Germinal center (tissue), 1 donor: ENCODE measurements around the gene SLC35B3.
A peak's percentile ranks its signal among the peaks of the same experiment; 100 is the strongest.
"Not testable (repeated sequence)": the region's sequence is repeated elsewhere in the genome, so short reads cannot be mapped to it uniquely, and the experiment has no call there.

Experiments used
- DNase-seq: peaks from one replicate; pipeline ENCODE4 v3.0.0; 2012; ENCODE audit warnings: mixed read lengths, low spot score

The SLC35B3 gene

DNA sequence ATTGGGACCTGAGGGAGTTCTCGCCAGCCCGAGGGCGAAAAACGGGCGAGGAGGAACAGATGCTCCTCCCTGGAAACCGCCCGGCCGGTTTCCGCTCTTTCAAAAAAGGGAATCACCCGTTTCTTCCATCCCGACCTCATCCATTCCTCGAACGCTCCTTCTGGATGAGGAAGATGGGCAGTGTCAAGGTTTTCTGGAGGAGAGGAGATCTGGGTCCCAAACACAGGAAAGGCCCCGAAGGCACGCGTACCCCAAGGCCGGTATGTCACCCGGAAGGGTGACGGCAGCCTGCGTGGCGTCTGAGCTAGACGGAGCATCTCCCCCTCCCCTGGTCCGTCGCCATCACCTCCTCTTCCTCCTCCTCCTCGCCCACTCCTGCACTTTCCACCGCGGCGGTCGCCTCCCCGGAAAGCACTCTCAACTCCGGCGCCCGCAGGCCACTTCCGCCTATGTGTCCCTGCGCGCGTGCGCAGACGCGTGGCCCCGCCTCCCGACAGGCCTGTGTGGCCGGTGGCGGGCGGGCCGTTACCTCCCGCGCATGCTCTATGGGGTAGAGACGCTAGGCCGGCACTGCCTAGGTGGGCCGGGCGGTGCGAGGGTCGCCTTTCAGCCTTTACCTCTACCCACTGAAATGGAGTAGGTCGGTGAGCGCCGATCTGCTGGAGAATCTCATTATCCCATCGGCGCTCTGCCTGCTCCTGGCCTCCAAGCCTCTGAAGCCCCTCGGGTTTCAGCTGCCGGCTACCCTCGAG, at the start of gene SLC35B3:
Gene SLC35B3 (minus strand): TSS at position 453 of the 752 bp plus-strand sequence.
- DNase-seq, result peak; percentile 96

GRCh38 chr6:8483650-8484049, 48.3 kb upstream of the SLC35B3 start:
- no peak for DNase-seq

GRCh38 chr6:8481727-8482126, 46.4 kb upstream of the SLC35B3 start:
- DNase-seq, result no peak

GRCh38 chr6:8478418-8478817, 43.1 kb upstream of the SLC35B3 start:
- DNase-seq, result no peak

DNA sequence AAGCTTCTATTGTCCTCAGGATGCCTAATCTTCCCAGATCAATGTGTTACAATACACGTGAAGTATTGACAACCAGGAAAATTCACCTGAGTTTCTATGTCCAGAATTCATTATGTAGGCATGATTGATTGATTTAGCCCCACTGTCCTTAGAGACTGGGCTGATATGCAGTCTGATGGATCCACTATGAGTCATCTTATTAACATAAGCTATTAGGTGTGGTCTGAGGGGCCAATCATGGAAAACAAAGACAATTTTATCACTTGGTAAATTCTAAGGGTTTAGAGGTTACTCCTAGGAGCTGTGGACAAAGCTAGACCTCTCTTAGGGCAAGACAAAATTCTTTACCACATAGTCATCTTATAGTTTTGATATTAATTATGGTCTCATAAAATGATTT, 41.3 kb upstream of the SLC35B3 start:
- DNase-seq, result no peak

DNA sequence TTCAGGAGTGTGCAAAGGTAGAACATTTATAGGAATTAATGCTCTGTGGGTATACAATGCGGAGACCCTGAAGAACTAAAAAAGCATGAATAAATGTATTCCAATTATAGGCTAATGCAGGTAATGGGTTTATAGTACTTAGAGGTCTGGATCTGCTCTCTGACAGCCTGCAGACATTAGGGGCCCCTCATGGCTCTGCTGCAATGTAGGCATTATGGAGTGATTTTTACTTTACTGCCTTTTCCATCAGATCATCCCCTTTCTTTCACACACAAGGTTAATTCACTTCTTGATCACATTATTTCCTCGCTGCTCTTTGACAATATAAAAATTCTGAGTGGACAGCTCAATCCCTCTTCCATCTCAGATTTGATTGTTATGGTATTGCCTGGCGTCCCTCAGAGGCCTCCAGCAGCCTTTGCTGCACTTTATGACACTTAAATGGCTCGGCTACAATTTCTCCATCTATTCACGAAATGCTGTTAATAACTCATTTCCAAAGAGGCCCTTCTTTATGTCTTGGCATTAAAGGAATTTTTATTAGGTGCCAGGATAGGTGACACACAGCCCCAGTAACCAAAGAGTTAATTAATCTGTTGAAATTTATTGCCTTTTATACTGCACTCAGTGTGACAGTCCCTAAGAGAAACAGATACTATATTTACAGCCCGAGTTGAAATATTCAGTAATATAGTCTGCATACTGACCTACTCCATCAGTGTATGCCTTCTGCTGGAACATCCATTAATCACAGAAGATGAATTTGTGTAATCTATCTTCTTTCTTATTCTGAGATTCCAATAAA, 33.4 kb upstream of the SLC35B3 start:
- no peak for DNase-seq

DNA sequence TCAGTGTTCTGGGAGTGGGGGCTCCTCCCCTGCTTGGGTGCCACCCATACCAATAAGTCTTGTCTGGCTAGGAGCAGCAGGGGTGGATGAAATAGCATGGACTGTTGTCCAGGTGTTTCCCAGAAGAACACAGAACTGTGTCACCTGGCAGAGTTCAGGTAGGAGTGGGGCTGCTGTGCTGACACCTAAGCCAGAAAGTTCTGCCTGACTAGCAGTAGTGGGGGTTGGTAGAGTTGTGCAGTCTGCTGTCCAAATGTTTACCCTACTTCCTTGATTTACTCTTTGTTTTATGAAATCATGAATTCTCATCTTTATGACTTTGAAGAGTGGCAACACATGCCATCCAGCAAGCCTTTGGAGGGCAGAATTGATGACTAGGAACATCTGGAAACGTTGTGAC, 27.3 kb upstream of the SLC35B3 start:
- no peak for DNase-seq

DNA sequence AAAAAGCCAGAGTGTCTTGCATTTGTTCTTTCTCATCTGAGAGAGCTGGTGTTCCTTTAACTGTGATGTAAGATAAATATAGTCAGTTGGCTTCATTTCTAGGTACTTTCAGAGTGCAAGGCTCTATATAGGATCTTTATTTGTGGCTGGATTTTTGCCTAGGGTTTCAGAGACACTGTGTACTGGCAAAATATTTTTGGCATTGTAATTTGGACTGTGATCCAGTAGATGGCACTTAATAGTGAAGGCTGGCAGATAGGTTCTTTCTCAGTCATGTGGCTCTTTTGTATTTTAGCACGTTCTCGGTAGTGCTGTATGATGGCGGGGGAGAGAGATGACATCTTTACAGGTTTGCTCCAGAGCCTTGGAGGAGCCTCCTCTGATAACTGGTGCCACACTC, 26.8 kb upstream of the SLC35B3 start:
- no peak for DNase-seq

DNA sequence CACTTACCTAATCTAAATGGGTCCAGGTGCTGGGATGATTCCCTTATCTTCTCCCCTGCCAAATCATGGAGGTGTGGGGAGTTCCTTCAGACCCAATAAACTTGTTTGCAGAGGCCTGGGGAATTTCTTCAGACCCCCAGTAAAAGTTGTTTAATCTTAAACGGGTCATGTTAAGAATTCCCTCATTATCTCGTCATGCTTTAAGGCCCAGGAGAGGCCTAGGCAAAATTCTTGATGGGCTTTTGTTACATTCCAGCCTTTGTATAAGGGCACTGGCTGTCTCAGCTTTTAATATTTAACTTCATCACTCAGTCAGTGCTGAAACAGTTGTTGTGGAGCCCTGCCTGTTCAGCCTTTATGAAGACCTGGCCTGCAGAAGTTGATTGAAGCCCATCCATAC, 11.0 kb upstream of the SLC35B3 start:
- DNase-seq, result no peak

DNA sequence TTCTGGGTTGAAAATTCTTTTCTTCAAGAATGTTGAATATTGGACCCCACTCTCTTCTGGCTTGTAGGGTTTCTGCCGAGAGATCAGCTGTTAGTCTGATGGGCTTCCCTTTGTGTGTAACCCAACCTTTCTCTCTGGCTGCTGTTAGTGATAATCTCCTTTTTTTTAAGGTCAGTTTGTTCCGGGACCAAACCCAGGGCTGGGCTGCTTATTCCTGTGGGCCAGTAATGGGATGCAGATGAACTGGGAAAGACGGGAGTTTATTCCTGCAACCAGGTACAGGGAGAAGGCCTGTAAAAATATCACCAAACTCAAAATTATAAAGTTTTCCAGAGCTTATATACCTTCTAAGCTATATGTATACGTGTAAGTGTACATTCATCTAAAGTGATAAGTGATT, 10.6 kb upstream of the SLC35B3 start:
- DNase-seq, result not testable (repeated sequence)

- DNase-seq, result no peak
Measured at GRCh38 chr6:8442150-8442549, 6.8 kb upstream of the SLC35B3 start.

DNA sequence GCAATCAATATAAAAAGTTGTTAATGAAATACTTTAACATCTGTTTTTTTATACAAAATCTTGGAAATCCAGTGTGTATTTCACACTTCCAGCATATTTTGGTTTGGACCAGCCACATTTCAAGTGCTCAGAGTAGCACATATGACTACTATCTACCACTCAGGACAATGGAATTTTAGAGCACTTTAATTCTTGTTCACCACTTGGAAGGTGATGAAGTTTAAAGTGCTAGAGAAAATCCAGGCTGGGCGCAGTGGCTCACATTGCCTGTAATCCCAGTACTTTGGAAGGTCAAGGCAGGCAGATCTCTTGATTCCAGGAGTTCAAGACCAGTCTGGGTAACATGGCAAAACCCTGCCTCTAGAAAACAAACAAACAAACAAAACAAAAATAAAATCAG, 6.1 kb upstream of the SLC35B3 start:
- DNase-seq, result no peak

DNA sequence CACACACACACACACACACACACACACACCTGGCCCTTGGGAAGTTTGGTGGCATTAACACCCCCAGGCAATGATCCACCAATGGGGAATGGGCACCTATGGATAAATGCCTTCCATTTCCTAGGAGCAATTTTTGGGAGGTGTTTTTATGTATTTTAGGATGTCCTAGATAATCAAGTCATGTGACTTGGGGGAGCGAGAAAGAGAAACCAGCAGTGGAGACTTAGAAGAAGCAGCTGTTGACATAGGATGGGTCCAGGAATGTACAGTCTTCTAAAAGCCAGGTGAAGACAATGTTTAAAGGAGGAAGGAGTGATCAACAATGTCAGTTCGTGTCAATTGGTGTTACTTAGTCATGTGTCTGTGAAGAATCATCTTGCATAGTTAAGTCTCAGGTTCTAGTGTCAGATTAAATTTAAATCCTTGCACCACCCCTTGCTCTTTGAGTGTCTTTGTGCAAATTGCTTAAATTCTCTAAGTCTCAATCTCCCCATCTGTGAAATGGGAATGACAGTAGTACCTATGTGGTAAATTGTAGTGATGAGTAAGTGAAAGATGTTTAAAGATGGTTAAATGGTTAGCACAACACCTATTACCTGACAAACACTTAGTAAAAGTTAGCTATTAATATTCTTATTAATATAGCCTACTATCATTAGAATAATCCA, 4.4 kb upstream of the SLC35B3 start:
- no peak for DNase-seq

DNA sequence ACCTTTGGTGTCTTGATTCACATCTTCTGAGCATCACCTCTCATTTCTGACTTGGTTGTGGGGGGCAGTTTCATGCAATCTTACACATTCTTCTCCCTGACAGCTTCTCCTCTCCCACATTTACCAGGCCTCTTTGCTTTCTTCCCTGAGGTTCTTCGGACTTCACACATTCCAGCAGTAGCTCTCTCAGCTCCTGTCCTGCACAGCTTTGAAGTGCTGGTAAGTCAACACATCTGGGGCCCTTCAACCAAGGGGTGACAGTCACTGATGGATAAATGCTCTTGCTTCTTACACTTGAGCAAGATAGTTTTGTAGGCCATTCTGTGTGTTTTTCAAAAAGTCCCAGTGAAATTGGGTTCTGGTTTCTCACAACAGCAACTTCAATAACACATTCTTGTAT, 2.5 kb upstream of the SLC35B3 start:
- no peak for DNase-seq

- no peak for DNase-seq
Measured at GRCh38 chr6:8436966-8437365, 1.6 kb upstream of the SLC35B3 start.

GRCh38 chr6:8435845-8436168, 462 bp upstream of the SLC35B3 start:
- DNase-seq, result no peak

GRCh38 chr6:8434727-8435092, 635 bp downstream of the SLC35B3 start:
- no peak for DNase-seq

- DNase-seq, result no peak
Measured at GRCh38 chr6:8432614-8433013, 2.7 kb downstream of the SLC35B3 start.

GRCh38 chr6:8429821-8430220, 5.5 kb downstream of the SLC35B3 start:
- no peak for DNase-seq

DNA sequence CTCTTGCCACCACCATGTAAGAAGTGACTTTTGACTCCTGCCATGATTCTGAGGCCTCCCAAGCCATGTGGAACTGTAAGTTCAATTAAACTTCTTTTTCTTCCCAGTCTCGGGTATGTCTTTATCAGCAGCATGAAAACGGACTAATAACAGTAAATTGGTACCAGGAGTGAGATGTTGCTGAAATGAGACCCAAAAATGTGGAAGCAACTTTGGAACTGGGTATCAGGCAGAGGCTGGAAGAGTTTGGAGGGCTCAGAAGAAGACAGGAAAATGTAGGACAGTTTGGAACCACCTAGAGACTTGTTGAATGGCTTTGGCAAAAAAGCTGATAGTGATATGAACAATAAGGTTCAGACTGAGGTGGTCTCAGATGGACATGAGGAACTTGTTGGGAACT, 8.8 kb downstream of the SLC35B3 start:
- not testable (repeated sequence) for DNase-seq

DNA sequence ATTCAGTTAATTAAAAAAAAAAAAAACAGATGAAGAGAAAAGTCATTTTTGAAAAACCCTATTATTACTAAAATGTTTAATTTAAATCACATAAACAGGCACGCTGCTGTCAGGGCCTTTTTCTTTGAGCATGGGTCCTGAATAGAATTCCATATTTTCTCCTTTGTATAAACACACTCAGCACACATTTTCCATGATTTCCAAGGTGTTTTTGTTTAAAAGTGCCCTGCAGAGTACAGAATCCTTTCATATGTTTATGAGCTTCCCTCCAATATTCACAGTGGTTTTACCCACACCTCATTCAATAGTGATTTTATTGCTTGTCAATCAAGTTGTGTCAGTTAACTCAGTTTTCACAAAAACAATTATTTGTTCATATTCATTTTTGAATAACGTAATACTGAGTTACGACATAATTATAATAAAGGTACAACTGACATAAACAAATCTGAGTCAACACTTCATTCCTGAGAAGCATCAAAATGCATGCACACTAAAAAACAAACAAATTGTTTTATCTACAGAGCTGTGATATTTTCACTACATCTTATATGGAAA, 15.2 kb downstream of the SLC35B3 start:
- DNase-seq, result no peak

GRCh38 chr6:8415913-8416312, 19.4 kb downstream of the SLC35B3 start:
- DNase-seq, result no peak

GRCh38 chr6:8415280-8415679, 20.1 kb downstream of the SLC35B3 start:
- no peak for DNase-seq
